Esophagus squamous epithelium (tissue), 5 donors: ENCODE measurements around the gene NUMBL. TPM values are rescaled to one million over a fixed set of nuclear protein-coding genes. Genes with fewer than 3 reads are reported as not detected.

ENCODE experiments used
- DNase-seq: peaks from one replicate; lab custom pipeline; 2025; lab: John Stamatoyannopoulos, UW
- H3K27ac ChIP-seq, 4 donors: fragments of 200-600 bp; sonication (generic); one replicate each; pipeline ENCODE4 v1.5.1; 2016 to 2019; ENCODE audit warnings: mild to moderate bottlenecking in 1 of 4
- H3K27me3 ChIP-seq, 4 donors: fragments of 200-600 bp; sonication (generic); 1 replicate in 3 of 4; 2 replicates in 1 of 4; pipeline versions ENCODE4 v1.5.1 to v1.6.0; 2017 to 2021; ENCODE audit warnings: antibody characterized with exemption in 1 of 4
- H3K36me3 ChIP-seq, 3 donors: fragments of 200-600 bp; sonication (generic); one replicate each; pipeline ENCODE4 v1.5.1; 2016 to 2019
- H3K4me1 ChIP-seq, 3 donors: fragments of 200-600 bp; sonication (generic); one replicate each; pipeline ENCODE4 v1.5.1; 2017 to 2019
- H3K4me3 ChIP-seq, 4 donors: fragments of 200-600 bp; sonication (generic); 1 replicate in 3 of 4; 2 replicates in 1 of 4; pipeline ENCODE4 v1.5.1; 2016 to 2019; ENCODE audit warnings: mild to moderate bottlenecking in 2 of 4, moderate library complexity in 1 of 4
- H3K9me3 ChIP-seq, 3 donors: fragments of 200-600 bp; sonication (generic); one replicate each; pipeline ENCODE4 v1.5.1; 2016 to 2019
- CTCF ChIP-seq, 6 experiments: fragments of 450-650 bp in 4 of 6; fragments of 200-600 bp in 2 of 6; sonication (generic) in 2 of 6; IDR thresholded peaks; one replicate each; pipeline ENCODE4 v1.5.1; 2016 to 2019; ENCODE audit warnings: antibody characterized with exemption in 6 of 6, mild to moderate bottlenecking in 4 of 6, moderate library complexity in 4 of 6
- POLR2A ChIP-seq, 4 donors: fragments of 450-650 bp; IDR thresholded peaks; one replicate each; pipeline ENCODE4 v1.6.1; 2017; ENCODE audit warnings: antibody characterized with exemption in 4 of 4, mild to moderate bottlenecking in 4 of 4, moderate library complexity in 3 of 4
- WGBS, 2 donors: methylation state at CpG; one replicate each; pipeline ENCODE4 v1.1.5; 2018; 5-methylcytosine and 5-hydroxymethylcytosine counted together
- intact Hi-C: fragments of 100-400 bp; cut with DNase I; formaldehyde crosslinking; loops from one replicate; pipeline ENCODE4 v1.15.0; 2022
- total RNA-seq, 4 donors: library from RNA; depleted of rRNA; stranded (reverse); fragments of >200 nt; gene quantifications; one replicate each; pipeline ENCODE4 v1.1.0, GENCODE V29; 2016
- donor health status: DM: yes; HTN: yes; CAD: no.

NUMBL gene
- total RNA-seq, 4 donors from 2014 or later: 11.2 to 20.8 (median 15.8) TPM

- Histone ChIP-seq H3K4me3 (no peak overlapping the region), H3K9me3 (no peaks in the 10 kb centered on the region), H3K36me3 (peaks cover 31 to 85% (median 32%) of the 10 kb centered on the region in 3 donors), H3K27me3 (no peaks in the 10 kb centered on the region), H3K4me1 (peaks cover 13 to 62% (median 19%) of the 10 kb centered on the region in 3 donors), H3K27ac (peak overlapping the region; percentile 31 to 100 (median 100))
- no peak for DNase-seq
- intact Hi-C loops: no loop called here
- 94 to 98% methylated on average over 4 of the region's 4 CpGs for WGBS, 2 donors
- TF ChIP-seq CTCF (IDR thresholded peaks at IDR 0.05): no peak
- TF ChIP-seq POLR2A (IDR thresholded peaks at IDR 0.05): no peak
These were observed 33.9 kb upstream of the NUMBL start for GRCh38 chr19:40724315-40724714.

GRCh38 chr19:40723661-40724254 lies 33.3 kb upstream of the NUMBL start:
- Histone ChIP-seq H3K9me3 (no peaks in the 10 kb centered on the region), H3K27ac (peak overlapping the region; percentile 31 to 100 (median 100)), H3K4me1 (peaks cover 13 to 67% (median 21%) of the 10 kb centered on the region in 3 donors), H3K27me3 (no peaks in the 10 kb centered on the region), H3K36me3 (peaks cover 27 to 80% (median 27%) of the 10 kb centered on the region in 3 donors), H3K4me3 (no peak overlapping the region)
- intact Hi-C loops: no loop called here
- no peak for DNase-seq
- 78 to 96% methylated on average over 4 to 5 of the region's 5 CpGs for WGBS, 2 donors
- TF ChIP-seq POLR2A (IDR thresholded peaks at IDR 0.05) (no peak), CTCF (IDR thresholded peaks at IDR 0.05) (no peak)

- WGBS, 2 donors: 32 to 33% methylated on average over 7 to 9 of the region's 9 CpGs
- peaks cover 14 to 63% (median 18%) of the 10 kb centered on the region in 3 donors for H3K36me3 ChIP-seq
- DNase-seq: no peak
These were observed 31.6 kb upstream of the NUMBL start for GRCh38 chr19:40721936-40722661.

GRCh38 chr19:40721140-40721486 lies 30.7 kb upstream of the NUMBL start:
- Histone ChIP-seq H3K27me3 (no peaks in the 10 kb centered on the region), H3K4me3 (peak overlapping the region; percentile 81 to 94 (median 92)), H3K4me1 (peaks cover 14 to 87% (median 29%) of the 10 kb centered on the region in 3 donors), H3K36me3 (peaks cover 6 to 53% (median 9%) of the 10 kb centered on the region in 3 donors), H3K27ac (peak overlapping the region; percentile 98 to 100 (median 100)), H3K9me3 (no peaks in the 10 kb centered on the region)
- intact Hi-C loops: no loop called here
- no peak for DNase-seq
- 74 to 95% methylated on average over 6 of the region's 6 CpGs for WGBS, 2 donors
- TF ChIP-seq POLR2A (IDR thresholded peaks at IDR 0.05) (no peak), CTCF (IDR thresholded peaks at IDR 0.05) (no peak)

More at GRCh38 chr19:40721936-40722661, 31.6 kb upstream of the NUMBL start:
- Histone ChIP-seq H3K9me3 (no peaks in the 10 kb centered on the region), H3K27ac (peak overlapping the region; percentile 98 to 100 (median 100)), H3K27me3 (no peaks in the 10 kb centered on the region), H3K4me1 (peaks cover 13 to 81% (median 27%) of the 10 kb centered on the region in 3 donors), H3K4me3 (peak overlapping the region; percentile 81 to 94 (median 92))
- intact Hi-C loops: no loop called here
- no peak for TF ChIP-seq CTCF (IDR thresholded peaks at IDR 0.05)
- no peak for TF ChIP-seq POLR2A (IDR thresholded peaks at IDR 0.05)

- peak overlapping the region; percentile 81 to 94 (median 92) for H3K4me3 ChIP-seq
- peaks cover 21 to 93% (median 40%) of the 10 kb centered on the region in 3 donors for H3K4me1 ChIP-seq
- 18 to 25% methylated on average over 7 of the region's 7 CpGs for WGBS, 2 donors
- peaks cover 4 to 37% (median 8%) of the 10 kb centered on the region in 3 donors for H3K36me3 ChIP-seq
- H3K9me3 ChIP-seq: no peaks in the 10 kb centered on the region
- peak overlapping the region; percentile 98 to 100 (median 100) for H3K27ac ChIP-seq
- H3K27me3 ChIP-seq: no peaks in the 10 kb centered on the region
- no peak for TF ChIP-seq CTCF (IDR thresholded peaks at IDR 0.05)
- no peak for TF ChIP-seq POLR2A (IDR thresholded peaks at IDR 0.05)
- DNase-seq: no peak
- intact Hi-C loops: loop anchor here (5.0 kb wide), 1 partner anchor 112 kb away; no protein-coding TSS in a partner anchor
These were observed 29.0 kb upstream of the NUMBL start for GRCh38 chr19:40719414-40719894.
